IPS-18a (cell line): ENCODE measurements around the gene C1D.
"Not testable (repeated sequence)": the region's sequence is repeated elsewhere in the genome, so short reads cannot be mapped to it uniquely, and the experiment has no call there.

Experiments
- H3K27ac ChIP-seq: one replicate; pipeline ENCODE4 v1.5.1; 2013; ENCODE audit warnings: low read length
- H3K27me3 ChIP-seq: one replicate; pipeline ENCODE4 v1.6.1; 2013; ENCODE audit warnings: mild to moderate bottlenecking, low read length; ENCODE audit not compliant: control insufficient read depth, insufficient read depth
- H3K36me3 ChIP-seq: one replicate; pipeline ENCODE4 v1.6.1; 2013; ENCODE audit warnings: low read depth, low read length; ENCODE audit not compliant: control insufficient read depth
- H3K4me1 ChIP-seq: one replicate; pipeline ENCODE4 v1.6.1; 2013; ENCODE audit warnings: low read depth, low read length; ENCODE audit not compliant: control insufficient read depth
- H3K4me3 ChIP-seq: one replicate; pipeline ENCODE4 v1.5.1; 2013; ENCODE audit warnings: low read length
- H3K9ac ChIP-seq: one replicate; pipeline ENCODE4 v1.6.1; 2013; ENCODE audit warnings: mild to moderate bottlenecking, low read length, moderate library complexity
- H3K9me3 ChIP-seq: one replicate; pipeline ENCODE4 v1.6.1; 2013; ENCODE audit warnings: low read depth, low read length; ENCODE audit not compliant: control insufficient read depth

Gene C1D

GRCh38 chr2:67996772-67997527 lies 65.9 kb downstream of the C1D start:
- H3K36me3 ChIP-seq, result no peaks in the 10 kb centered on the region
- no peaks in the 10 kb centered on the region for H3K27me3 ChIP-seq
- no peak overlapping the region for H3K9ac ChIP-seq
- no peak overlapping the region for H3K4me3 ChIP-seq
- H3K9me3 ChIP-seq, result no peaks in the 10 kb centered on the region
- no peak overlapping the region for H3K27ac ChIP-seq
- no peaks in the 10 kb centered on the region for H3K4me1 ChIP-seq

GRCh38 chr2:67994716-67995115 lies 68.1 kb downstream of the C1D start:
- H3K4me1 ChIP-seq, result no peaks in the 10 kb centered on the region
- no peaks in the 10 kb centered on the region for H3K36me3 ChIP-seq
- no peak overlapping the region for H3K4me3 ChIP-seq
- H3K27me3 ChIP-seq, result no peaks in the 10 kb centered on the region
- H3K27ac ChIP-seq, result no peak overlapping the region
- H3K9me3 ChIP-seq, result no peaks in the 10 kb centered on the region
- H3K9ac ChIP-seq, result no peak overlapping the region

GRCh38 chr2:67994069-67994468 lies 68.7 kb downstream of the C1D start:
- not testable (repeated sequence) for H3K9ac ChIP-seq, H3K27ac ChIP-seq, H3K27me3 ChIP-seq, H3K9me3 ChIP-seq, H3K4me3 ChIP-seq, H3K4me1 ChIP-seq, H3K36me3 ChIP-seq

GRCh38 chr2:67993329-67993728 lies 69.5 kb downstream of the C1D start:
- H3K27me3 ChIP-seq, result no peaks in the 10 kb centered on the region
- no peak overlapping the region for H3K4me3 ChIP-seq
- H3K4me1 ChIP-seq, result no peaks in the 10 kb centered on the region
- H3K27ac ChIP-seq, result no peak overlapping the region
- no peak overlapping the region for H3K9ac ChIP-seq
- no peaks in the 10 kb centered on the region for H3K36me3 ChIP-seq
- H3K9me3 ChIP-seq, result no peaks in the 10 kb centered on the region

DNA sequence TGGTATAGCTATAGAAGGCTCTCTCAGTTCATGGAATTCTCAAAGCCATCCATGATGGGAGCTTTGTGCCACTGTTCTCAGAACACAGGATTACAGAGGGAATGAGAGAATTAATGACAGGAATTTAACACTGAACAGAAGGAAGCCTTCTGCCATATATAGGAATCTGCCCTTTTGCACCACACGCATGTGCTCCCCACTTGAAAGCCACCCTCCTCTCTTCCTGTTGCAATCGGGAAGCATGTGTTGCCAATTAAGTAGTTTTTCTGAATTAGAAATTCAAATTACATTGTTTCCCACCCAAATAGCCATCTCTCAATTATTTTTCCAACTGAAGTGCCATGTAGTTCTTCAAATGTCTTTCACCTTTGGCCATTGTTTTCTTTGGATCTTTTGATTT lies 71.3 kb downstream of the C1D start:
- Histone ChIP-seq H3K4me1 (no peaks in the 10 kb centered on the region), H3K4me3 (no peak overlapping the region), H3K36me3 (no peaks in the 10 kb centered on the region), H3K27ac (no peak overlapping the region), H3K27me3 (no peaks in the 10 kb centered on the region), H3K9me3 (no peaks in the 10 kb centered on the region), H3K9ac (no peak overlapping the region)
